HG02759 (cell line): ENCODE measurements around the gene B4GALNT1.
"Not testable (repeated sequence)": the region's sequence is repeated elsewhere in the genome, so short reads cannot be mapped to it uniquely, and the experiment has no call there.

Source experiments
- ATAC-seq: cut with Tn5 transposase; IDR thresholded peaks from one replicate; pipeline ENCODE4 v1.9.1; 2021; ENCODE audit warnings: mild to moderate bottlenecking, moderate library complexity; ENCODE audit not compliant: unreplicated experiment

B4GALNT1 gene

DNA sequence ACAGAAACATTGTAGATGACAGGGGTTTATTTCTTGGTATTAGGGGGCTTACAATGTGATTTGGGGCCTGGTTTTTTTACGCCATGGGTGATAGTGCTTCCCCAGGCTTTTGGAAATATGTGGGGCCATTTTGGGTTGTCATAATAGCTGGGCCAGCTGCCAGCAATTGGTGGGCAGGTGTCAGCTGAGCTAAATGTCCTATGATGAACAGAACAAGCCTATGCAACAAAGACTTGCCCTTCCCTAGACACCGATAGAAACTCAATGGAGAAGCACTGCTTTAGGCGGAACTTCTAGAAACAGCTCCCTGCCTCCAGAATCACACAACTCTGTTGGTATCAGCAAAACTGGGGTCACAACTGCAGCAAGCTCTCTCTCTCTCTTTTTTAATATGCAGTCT is 5.1 kb upstream of the B4GALNT1 start:
- ATAC-seq, result no peak

DNA sequence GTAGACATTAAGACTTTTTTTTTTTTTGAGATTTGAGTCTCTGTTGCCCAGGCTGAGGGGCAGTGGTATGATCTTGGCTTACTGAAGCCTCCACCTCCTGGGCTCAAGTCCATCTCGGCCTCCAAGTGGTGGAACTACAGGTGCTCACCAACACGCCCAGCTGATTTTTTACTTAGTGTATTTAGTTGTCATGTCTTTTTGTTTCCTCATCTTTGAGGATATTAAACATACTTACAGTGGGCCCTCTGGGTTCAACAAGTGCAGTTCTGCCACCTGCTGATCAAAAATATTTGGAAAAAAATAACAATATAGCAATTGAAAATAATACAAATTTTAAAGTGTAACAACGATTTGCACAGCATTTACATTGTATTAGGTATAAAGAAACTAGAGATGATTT is 4.4 kb upstream of the B4GALNT1 start:
- ATAC-seq, result no peak

GRCh38 chr12:57636731-57637130 is 3.7 kb upstream of the B4GALNT1 start:
- ATAC-seq, result not testable (repeated sequence)

GRCh38 chr12:57632073-57632957 is 686 bp downstream of the B4GALNT1 start:
- ATAC-seq, result no peak

GRCh38 chr12:57631566-57632072 is 1.4 kb downstream of the B4GALNT1 start:
- ATAC-seq, result no peak

GRCh38 chr12:57630891-57631433 is 2.0 kb downstream of the B4GALNT1 start:
- ATAC-seq, result no peak

DNA sequence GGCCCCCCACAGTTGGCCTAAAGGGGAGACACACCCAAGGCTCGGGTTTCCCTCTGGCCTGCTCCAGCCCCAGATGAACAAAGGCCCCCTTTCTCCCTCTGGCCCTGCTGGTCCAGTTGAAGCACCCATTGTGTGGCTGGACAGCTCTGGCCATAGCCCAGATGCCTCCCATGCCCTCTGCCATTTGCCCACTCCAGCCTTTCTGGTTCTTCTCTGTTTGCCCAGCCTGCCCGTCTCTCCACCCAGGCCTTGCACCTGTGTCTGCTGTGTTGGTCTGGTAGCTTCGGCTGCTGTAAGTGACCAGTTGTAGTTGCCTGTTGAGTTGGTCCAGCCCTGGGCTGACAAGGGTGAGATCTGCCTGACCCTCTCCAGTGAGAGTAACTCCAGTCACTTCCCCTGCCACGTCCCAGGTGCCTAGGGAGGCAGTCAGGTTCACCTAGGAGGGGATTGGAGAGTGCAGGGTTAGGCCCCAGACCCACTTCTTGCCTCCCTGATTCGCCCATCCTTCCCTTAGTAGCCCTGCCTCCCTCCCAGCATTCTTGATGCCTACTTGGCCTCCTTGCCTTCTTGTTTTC is 3.0 kb downstream of the B4GALNT1 start:
- ATAC-seq, result no peak

GRCh38 chr12:57628280-57629191 is 4.5 kb downstream of the B4GALNT1 start:
- no peak for ATAC-seq

- ATAC-seq, result no peak
Measured at GRCh38 chr12:57627501-57628279, 5.3 kb downstream of the B4GALNT1 start.

- ATAC-seq, result no peak
Measured at GRCh38 chr12:57626921-57627445, 6.0 kb downstream of the B4GALNT1 start.

- ATAC-seq, result no peak
Measured at GRCh38 chr12:57626111-57626920, 6.7 kb downstream of the B4GALNT1 start.

DNA sequence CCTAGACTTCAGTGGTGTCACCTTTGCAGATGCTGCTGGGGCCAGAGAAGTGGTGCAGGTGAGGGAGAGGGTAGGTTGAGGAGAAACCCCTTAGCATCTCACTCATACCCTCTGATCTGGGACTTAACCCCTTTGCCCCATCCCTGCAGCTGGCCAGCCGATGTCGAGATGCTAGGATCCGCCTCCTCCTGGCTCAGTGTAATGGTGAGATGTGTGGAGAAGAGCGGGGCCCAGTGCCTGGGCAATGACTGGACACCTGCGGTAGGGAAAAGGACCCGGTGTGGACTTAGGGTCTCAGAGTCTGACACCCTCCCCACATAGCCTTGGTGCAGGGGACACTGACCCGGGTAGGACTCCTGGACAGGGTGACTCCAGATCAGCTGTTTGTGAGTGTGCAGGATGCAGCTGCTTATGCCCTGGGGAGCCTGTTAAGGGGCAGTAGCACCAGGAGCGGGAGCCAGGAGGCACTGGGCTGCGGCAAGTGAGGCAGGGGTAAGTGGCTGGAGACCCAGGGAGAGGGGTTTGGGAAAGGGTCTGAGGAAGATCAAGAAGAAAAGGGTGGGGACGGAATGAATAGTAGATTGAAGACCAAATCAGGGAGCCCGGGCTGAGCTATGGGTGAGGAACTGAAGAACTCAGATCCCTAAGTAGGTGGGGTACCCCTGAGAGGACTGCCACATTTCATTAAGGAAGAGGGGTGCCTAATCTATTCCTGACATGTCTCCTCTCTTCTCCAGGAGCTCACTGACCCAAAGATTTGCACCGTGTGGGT is 7.6 kb downstream of the B4GALNT1 start:
- ATAC-seq, result no peak

DNA sequence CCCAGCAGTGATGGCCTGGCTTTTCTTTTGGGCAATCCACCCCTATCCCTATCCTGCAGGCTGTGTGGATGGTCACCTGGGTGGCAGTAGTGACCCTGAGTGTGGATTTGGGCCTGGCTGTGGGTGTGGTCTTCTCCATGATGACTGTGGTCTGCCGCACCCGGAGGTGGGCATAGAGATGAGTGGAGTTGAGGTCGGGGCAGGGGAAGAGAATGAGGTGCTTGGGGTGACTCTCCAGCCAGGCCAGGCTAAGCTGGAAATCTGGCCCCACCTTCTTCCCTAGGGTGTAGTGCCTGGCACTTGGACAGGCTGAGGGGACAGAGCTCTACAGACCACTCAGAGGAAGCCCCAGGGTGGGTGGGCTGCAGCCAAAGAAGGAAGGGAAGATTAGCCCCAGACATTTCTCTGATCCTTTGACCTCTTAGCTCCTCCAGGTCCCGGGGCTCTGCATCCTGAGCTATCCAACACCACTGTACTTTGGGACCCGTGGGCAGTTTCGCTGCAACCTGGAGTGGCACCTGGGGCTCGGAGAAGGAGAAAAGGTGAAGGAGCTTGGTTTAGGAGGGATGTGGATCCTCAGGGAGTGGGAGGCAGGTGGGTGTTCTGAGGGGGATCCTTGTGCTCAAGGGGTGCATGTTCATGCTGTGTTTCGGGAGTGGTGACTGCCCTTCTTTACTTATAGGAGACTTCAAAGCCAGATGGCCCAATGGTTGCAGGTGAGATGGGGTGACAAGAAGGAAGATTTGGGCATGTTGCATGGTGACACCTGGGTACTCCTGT is 8.4 kb downstream of the B4GALNT1 start:
- no peak for ATAC-seq

DNA sequence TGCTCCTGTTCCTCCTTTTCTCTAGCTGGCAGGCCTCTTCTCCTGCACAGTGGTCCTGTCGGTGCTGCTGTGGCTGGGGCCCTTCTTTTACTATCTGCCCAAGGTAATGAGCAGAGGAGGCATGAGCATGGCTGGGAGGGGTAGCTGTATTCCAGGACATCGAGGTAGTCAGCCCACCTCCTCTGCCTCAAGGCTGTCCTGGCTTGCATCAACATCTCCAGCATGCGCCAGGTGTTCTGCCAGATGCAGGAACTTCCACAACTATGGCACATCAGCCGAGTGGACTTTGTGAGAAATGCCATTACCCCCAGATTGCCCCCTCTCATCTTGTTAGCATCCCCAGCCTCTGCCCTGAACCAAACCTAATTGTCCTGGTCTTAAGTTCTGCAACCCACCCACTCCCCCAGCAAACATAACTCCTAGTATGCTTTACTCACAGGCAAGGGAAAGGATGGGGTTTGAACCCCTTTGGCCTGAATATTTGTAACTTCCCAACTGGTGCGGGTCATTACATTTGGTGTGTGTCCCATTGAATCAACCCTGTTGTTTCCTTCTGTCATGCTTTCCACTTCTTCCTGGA is 9.1 kb downstream of the B4GALNT1 start:
- no peak for ATAC-seq

DNA sequence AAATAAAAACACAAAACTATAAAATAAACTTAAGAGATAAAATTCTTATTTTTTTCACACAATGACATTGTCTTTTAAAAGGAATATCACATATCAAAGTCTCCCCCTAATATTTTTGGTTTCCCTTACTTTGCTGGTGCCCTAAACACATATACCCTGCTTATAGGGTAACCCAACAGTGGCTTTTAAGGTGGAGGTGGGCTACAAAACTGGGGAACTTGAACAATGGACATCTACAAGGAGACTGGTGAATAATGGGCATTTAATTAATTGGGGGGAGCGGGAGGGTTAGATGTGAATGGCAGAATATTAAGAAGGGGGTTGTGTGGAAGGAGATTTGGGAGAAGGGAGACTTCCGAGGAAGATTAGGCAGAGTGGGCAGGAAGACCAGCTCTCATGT is 9.6 kb downstream of the B4GALNT1 start:
- no peak for ATAC-seq

DNA sequence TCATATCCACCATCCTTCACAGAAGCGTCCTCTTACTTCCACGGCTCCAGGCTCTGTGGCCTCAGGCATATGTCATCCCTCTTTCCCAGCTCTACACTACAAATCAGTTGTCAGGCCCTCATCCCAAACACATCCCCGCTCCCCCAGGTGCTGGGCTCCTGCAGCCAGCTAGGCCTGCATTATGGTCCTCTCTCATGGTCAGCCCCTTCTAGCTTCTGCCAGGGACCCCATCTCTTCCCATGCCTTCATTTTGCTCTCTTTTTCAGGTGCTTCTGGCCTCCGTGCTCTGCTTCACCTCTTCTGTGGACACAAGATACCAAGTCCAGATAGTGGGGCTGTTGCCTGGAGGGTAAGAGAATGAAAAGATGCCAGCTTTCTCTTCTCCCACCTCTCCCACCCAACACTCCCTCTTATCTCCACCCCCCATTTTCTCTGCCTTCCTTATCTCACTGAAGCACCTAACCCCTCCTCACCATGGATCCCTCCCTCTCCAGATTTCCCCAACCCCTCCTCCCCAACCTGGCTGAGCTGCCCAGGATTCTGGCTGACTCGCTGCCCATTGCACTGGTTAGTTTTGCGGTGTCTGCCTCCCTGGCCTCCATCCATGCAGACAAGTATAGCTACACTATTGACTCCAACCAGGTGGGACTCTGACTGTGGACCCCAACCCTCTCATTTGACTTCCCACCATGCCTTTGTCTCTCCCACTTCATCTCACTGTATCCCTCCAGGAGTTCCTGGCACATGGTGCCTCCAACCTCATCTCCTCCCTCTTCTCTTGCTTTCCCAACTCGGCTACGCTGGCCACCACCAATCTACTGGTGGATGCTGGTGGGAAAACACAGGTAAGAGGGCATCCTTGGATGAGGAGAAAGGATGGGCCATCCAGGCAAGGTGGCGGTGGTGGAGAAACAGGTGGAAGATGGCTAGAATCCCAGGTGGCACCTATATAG is 10.4 kb downstream of the B4GALNT1 start:
- no peak for ATAC-seq
